K562 (cell line): ENCODE results near the gene DPY19L1. TPM values are rescaled to one million over a fixed set of nuclear protein-coding genes. Genes with fewer than 3 reads are reported as not detected.

Source experiments
- ATAC-seq: fragments of 200-7000 bp; cut with Tn5 transposase; 3 replicates; pipeline ENCODE4 v1.9.1; 2020; ENCODE audit warnings: moderate library complexity
- Bru-seq: library from RNA; stranded (reverse); fragments of 400-500 nt; gene quantifications from one replicate; lab custom pipeline; 2021; lab: Mats Ljungman, UMichigan
- BruChase-seq, 2 experiments: library from RNA; stranded (reverse); fragments of 400-500 nt; gene quantifications; one replicate each; lab custom pipeline; 2021; lab: Mats Ljungman, UMichigan
- BruUV-seq: library from RNA; stranded (reverse); fragments of 400-500 nt; replicated peaks from 2 replicates; lab custom pipeline; 2021; lab: Mats Ljungman, UMichigan
- CTCF ChIA-PET: fragments of 300-600 bp; formaldehyde crosslinking; extraction: SDS; loops from one replicate; lab custom pipeline; 2021; ENCODE audit warnings: low intra/inter-chr PET ratio; lab: Yijun Ruan, JAX
- POLR2A ChIA-PET: fragments of 300-600, 350-650 bp; sonication (Branson Sonifier 250); formaldehyde crosslinking; extraction: SDS; loops from one replicate; lab custom pipeline; 2021; ENCODE audit warnings: antibody characterized with exemption, inconsistent platforms; lab: Yijun Ruan, JAX
- DNase-seq, 4 experiments: peaks; one replicate each; pipeline versions ENCODE4 v3.0.0 to v3.0.0-alpha.2; 2011 to 2018; ENCODE audit warnings: low spot score in 3 of 4, mixed read lengths in 3 of 4; ENCODE audit errors: extremely low read depth in 1 of 4
- FAIRE-seq: peaks from 2 replicates; lab custom pipeline; 2011; peaks lifted over from hg19 to GRCh38; lab: Jason Lieb, UNC
- H2AFZ ChIP-seq: 2 replicates; pipeline ENCODE4 v1.6.0; 2011; ENCODE audit warnings: low read depth, low read length, control low read depth, inconsistent platforms
- H3K27ac ChIP-seq: fragments of 200-600 bp; 3 replicates; pipeline ENCODE4 v1.8.0; 2011; ENCODE audit warnings: low read depth, mild to moderate bottlenecking, control low read depth, inconsistent platforms, low read length, moderate library complexity, mixed read lengths; ENCODE audit errors: extremely low read depth
- H3K27me3 ChIP-seq, 2 experiments: fragments of 300-600 bp in 1 of 2; 2 replicates in 1 of 2; 3 replicates in 1 of 2; pipeline versions ENCODE4 v1.6.0 to v1.8.0; 2011; ENCODE audit warnings: inconsistent platforms in 2 of 2, low read length in 2 of 2, mild to moderate bottlenecking in 1 of 2, mixed read lengths in 1 of 2, moderate library complexity in 1 of 2; ENCODE audit not compliant: control insufficient read depth in 2 of 2, insufficient read depth in 2 of 2
- H3K36me3 ChIP-seq: fragments of 300-600 bp; 3 replicates; pipeline ENCODE4 v1.8.0; 2011; ENCODE audit warnings: mild to moderate bottlenecking, low read length, inconsistent platforms; ENCODE audit not compliant: control insufficient read depth, insufficient read depth
- H3K4me1 ChIP-seq, 2 experiments: fragments of 200-600 bp in 1 of 2; replicated peaks in 1 of 2; 2 replicates in 1 of 2; 3 replicates in 1 of 2; pipeline versions ENCODE4 v1.5.1 to v1.8.0; 2011; ENCODE audit warnings: inconsistent platforms in 2 of 2, low read length in 2 of 2, mild to moderate bottlenecking in 1 of 2, mixed read lengths in 1 of 2, moderate library complexity in 1 of 2; ENCODE audit not compliant: control insufficient read depth in 2 of 2, insufficient read depth in 2 of 2
- H3K4me2 ChIP-seq: 2 replicates; pipeline ENCODE4 v1.6.1; 2011; ENCODE audit warnings: low read length, control low read depth, inconsistent platforms, mixed read lengths; ENCODE audit not compliant: insufficient read depth
- H3K4me3 ChIP-seq: fragments of 200-600 bp; sonication (generic), shearing (Covaris generic); 2 replicates; pipeline ENCODE4 v1.5.1; 2016; ENCODE audit warnings: control low read depth, inconsistent platforms
- H3K79me2 ChIP-seq: fragments of 200-600 bp; 3 replicates; pipeline ENCODE4 v1.8.0; 2011; ENCODE audit warnings: low read length, inconsistent platforms; ENCODE audit not compliant: control insufficient read depth, insufficient read depth
- H3K9ac ChIP-seq, 2 experiments: 2 replicates each; pipeline versions ENCODE4 v1.6.0 to v1.6.1; 2011; ENCODE audit warnings: low read depth in 2 of 2, low read length in 2 of 2, control low read depth in 1 of 2, inconsistent platforms in 1 of 2, mild to moderate bottlenecking in 1 of 2, mixed read lengths in 1 of 2; ENCODE audit not compliant: insufficient read depth in 1 of 2
- H3K9me1 ChIP-seq: one replicate; pipeline ENCODE4 v1.6.0; 2011; ENCODE audit warnings: inconsistent platforms, mild to moderate bottlenecking, low read length, moderate library complexity; ENCODE audit not compliant: control insufficient read depth, insufficient read depth
- H3K9me3 ChIP-seq: replicated peaks from 2 replicates; pipeline ENCODE4 v1.5.1; 2011; ENCODE audit warnings: low read depth, low read length, inconsistent platforms; ENCODE audit not compliant: control insufficient read depth, insufficient read depth
- H4K20me1 ChIP-seq: replicated peaks from 2 replicates; pipeline ENCODE4 v1.6.1; 2011; ENCODE audit warnings: low read length, inconsistent platforms, mixed read lengths; ENCODE audit not compliant: control insufficient read depth, insufficient read depth
- CHD1 ChIP-seq: fragments of 200-600 bp; sonication (generic); IDR thresholded peaks from one replicate; pipeline ENCODE4 v1.6.1; 2012; ENCODE audit warnings: mild to moderate bottlenecking, moderate library complexity, low read length, inconsistent platforms
- HNRNPL ChIP-seq: fragments of 200-400 bp; formaldehyde crosslinking; IDR thresholded peaks from 2 replicates; pipeline ENCODE4 v1.6.1; 2017; ENCODE audit warnings: low read depth, mild to moderate bottlenecking, low read length
- KDM5B ChIP-seq: fragments of 200-600 bp; sonication (generic); IDR thresholded peaks from 2 replicates; pipeline ENCODE4 v1.6.1; 2012; ENCODE audit warnings: low read depth, mild to moderate bottlenecking, moderate library complexity, low read length, control low read depth, inconsistent platforms; ENCODE audit not compliant: insufficient replicate concordance
- RUNX1 ChIP-seq: sonication (generic); IDR thresholded peaks from 2 replicates; pipeline ENCODE4 v1.6.1; 2016; ENCODE audit warnings: antibody characterized with exemption, low read depth
- TAF1 ChIP-seq: IDR thresholded peaks from 2 replicates; pipeline ENCODE4 v1.6.1; 2011; ENCODE audit warnings: mild to moderate bottlenecking, low read length, moderate library complexity; ENCODE audit not compliant: insufficient read depth, control insufficient read depth, severe bottlenecking; ENCODE audit errors: extremely low read depth
- ZFX ChIP-seq: sonication (generic); formaldehyde crosslinking; IDR thresholded peaks from 2 replicates; pipeline ENCODE4 v1.8.0; 2022; ENCODE audit warnings: mild to moderate bottlenecking, missing genetic modification reagents, moderate library complexity
- ZNF766 ChIP-seq: fragments of 200-800 bp; sonication (Bioruptor generic); conservative IDR thresholded peaks from 2 replicates; pipeline ENCODE4 v1.6.1; 2016; ENCODE audit warnings: missing genetic modification characterization, missing compliant biosample characterization
- WGBS: fragments of 100-300 bp; shearing (Covaris generic); methylation state at CpG from one replicate; pipeline ENCODE4 v1.1.6; 2016; ENCODE audit warnings: low coverage, mixed read lengths; ENCODE audit not compliant: insufficient coverage; ENCODE audit errors: missing lambda C conversion rate; 5-methylcytosine and 5-hydroxymethylcytosine counted together
- in situ Hi-C: fragments of 300-500 bp; cut with MboI; formaldehyde crosslinking; loops from 4 replicates; pipeline ENCODE4 v1.15.0; 2018; ENCODE audit warnings: inconsistent platforms, mixed read lengths
- intact Hi-C: fragments of 100-400 bp; cut with micrococcal nuclease; formaldehyde crosslinking; loops from 2 replicates; pipeline ENCODE4 v1.14.2; 2022
- long read RNA-seq, 3 experiments: library from polyadenylated mRNA in 2 of 3; library from RNA in 1 of 3; unstranded in 2 of 3; stranded (forward) in 1 of 3; transcript quantifications; one replicate each; pipeline ENCODE4 v2.0.0, GENCODE V29; 2019 to 2022
- polyA minus RNA-seq, 3 experiments: library from RNA; depleted of rRNA, polyadenylated mRNA; stranded (reverse); fragments of >200 nt; gene quantifications; 2 replicates each; pipeline ENCODE4 v1.2.3, GENCODE V29; 2011
- polyA plus RNA-seq, 8 experiments: library from polyadenylated mRNA; depleted of rRNA in 4 of 8; stranded (reverse) in 5 of 8; unstranded in 3 of 8; fragments of >200 nt; fragmentation: Nextera tagmentation in 2 of 8; fragmentation: Illumina TruSeq in 1 of 8; extraction: Ambion mirVana in 2 of 8; extraction: Trizol in 1 of 8; gene quantifications; 2 replicates each; pipeline versions ENCODE4 v1.2.1 to v1.2.3, GENCODE V29; 2011 to 2014; ENCODE audit warnings: inconsistent platforms in 1 of 8, missing spikeins in 1 of 8
- total RNA-seq, 7 experiments: library from RNA; depleted of rRNA in 6 of 7; stranded (reverse); fragments of >200 nt in 6 of 7; fragmentation: Illumina TruSeq in 2 of 7; extraction: Trizol in 2 of 7; gene quantifications; 2 replicates each; pipeline versions ENCODE4 v1.2.1 to v1.2.3, GENCODE V29; 2011 to 2021; ENCODE audit warnings: low replicate concordance in 1 of 7
- TF ChIP-seq, protein P1 (sequence below): fragments of 250-450 bp; sonication (Bioruptor Pico); IDR thresholded peaks from 2 replicates; pipeline ENCODE4 v1.4.0; 2020
- TF ChIP-seq, protein P2 (sequence below): fragments of 450-650 bp; IDR thresholded peaks from 2 replicates; pipeline ENCODE4 v1.6.1; 2018; ENCODE audit warnings: mild to moderate bottlenecking, low read depth; ENCODE audit not compliant: partially characterized antibody

The DPY19L1 gene
- 47.4 and 103 TPM in 2 replicates for total RNA-seq (2011; cell fraction: chromatin; rRNA removed; ENCODE audit: low replicate concordance)
- total RNA-seq (2011; cell fraction: nucleolus; rRNA removed) = 19.6 and 21.2 TPM in 2 replicates
- 55.1 and 66.5 TPM in 2 replicates for total RNA-seq (2011; cell fraction: nucleoplasm; rRNA removed)
- 14.4 and 15.5 TPM in 2 replicates for total RNA-seq (2014; rRNA removed)
- total RNA-seq (2014; rRNA removed; fragmentation: Illumina TruSeq; extraction: Trizol) = 27.3 and 28.6 TPM in 2 replicates
- total RNA-seq (2015; rRNA removed; fragmentation: Illumina TruSeq; extraction: Trizol) = 20.0 and 22.2 TPM in 2 replicates
- total RNA-seq (2021) = 22.9 and 27.3 TPM in 2 replicates
- 23.4 and 34.3 TPM in 2 replicates for polyA plus RNA-seq (2011; rRNA removed)
- polyA plus RNA-seq (2011; cell fraction: cytosol; rRNA removed) = 10.5 and 18.8 TPM in 2 replicates
- polyA plus RNA-seq (2011; cell fraction: nucleus; rRNA removed) = 9.6 and 13.1 TPM in 2 replicates
- 15.1 and 19.7 TPM in 2 replicates for polyA plus RNA-seq (2012)
- polyA plus RNA-seq (2014; fragmentation: Illumina TruSeq; extraction: Trizol) = 17.1 and 22.1 TPM in 2 replicates
- 1 to 10 TPM; 4.0 to 4.9 TPM for polyA plus RNA-seq (2014; fragmentation: Nextera tagmentation; extraction: Ambion mirVana)
- polyA plus RNA-seq (2014; rRNA removed) = 14.7 and 16.9 TPM in 2 replicates
- 48.9 and 53.5 TPM in 2 replicates for polyA minus RNA-seq (2011; rRNA and poly(A)+ RNA removed)
- polyA minus RNA-seq (2011; cell fraction: cytosol; rRNA and poly(A)+ RNA removed) = 16.8 and 21.0 TPM in 2 replicates
- polyA minus RNA-seq (2011; cell fraction: nucleus; rRNA and poly(A)+ RNA removed) = 17.4 and 20.5 TPM in 2 replicates
- percentile 75 among the genes with signal in this experiment for Bru-seq, nascent RNA
- percentile 79 among the genes with signal in this experiment for BruChase-seq, experiment 1, labeled RNA remaining after a 2-hour chase
- percentile 79 among the genes with signal in this experiment for BruChase-seq, experiment 2, labeled RNA remaining after a 6-hour chase
- long read RNA-seq, experiment 1, full-length matches to known transcripts = 31 of 64 reads
- long read RNA-seq, experiment 1, partial matches to known transcripts = 9 of 64 reads
- long read RNA-seq, experiment 1, other reads (novel, unspliced or antisense) = 24 of 64 reads
- long read RNA-seq, experiment 2, partial matches to known transcripts = 5 of 33 reads
- long read RNA-seq, experiment 2, other reads (novel, unspliced or antisense) = 28 of 33 reads
- long read RNA-seq, experiment 3, partial matches to known transcripts = 0 of 1 reads
- long read RNA-seq, experiment 3, other reads (novel, unspliced or antisense) = 1 of 1 reads

DNA sequence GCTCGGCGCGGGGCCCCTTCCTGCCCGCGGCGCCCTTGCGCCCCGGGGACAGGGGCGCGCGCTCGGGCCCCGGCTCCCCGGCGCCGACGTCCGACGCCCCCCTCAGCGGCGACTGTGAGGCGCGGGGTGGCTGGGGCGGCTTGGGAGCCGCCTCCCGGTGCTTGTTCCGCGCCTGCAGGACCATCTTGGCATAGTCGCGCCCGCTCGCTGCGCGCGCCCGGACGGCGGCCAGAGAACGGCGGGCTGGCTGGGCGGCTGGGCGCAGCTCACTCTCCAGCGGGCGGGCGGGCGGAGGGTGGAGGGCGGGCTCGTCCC, at the start of gene DPY19L1:
DPY19L1 (minus strand) TSS at position 275 of the 315 bp plus-strand sequence; CDS start at position 184, 91 bp downstream.
- Histone ChIP-seq H3K4me3 (peak within 1 kb of the TSS; percentile 84), H3K9me1 (no peaks in the 10 kb centered on the region), H3K4me1 (peaks cover 10 to 14% of the 10 kb centered on the region in 2 experiments), H3K9me3 (no peaks in the 10 kb centered on the region), H4K20me1 (no peaks in the 10 kb centered on the region), H2AFZ (peak within 1 kb of the TSS; percentile 96), H3K4me2 (peak within 1 kb of the TSS; percentile 85), H3K27me3 (no peaks in the 10 kb centered on the region), H3K36me3 (no peaks in the 10 kb centered on the region), H3K79me2 (peaks cover 47% of the 10 kb centered on the region), H3K9ac (peak within 1 kb of the TSS; percentile 71 to 95), H3K27ac (peak within 1 kb of the TSS; percentile 61)
- no CpG with 5 or more reads among the region's 48 CpGs for WGBS
- intact Hi-C loops (loop anchor here (2.0 to 10.0 kb wide), 5 partner anchors 35 to 362 kb away; no protein-coding TSS in a partner anchor), in situ Hi-C loops (no loop called here)
- BruUV-seq = no TSS peak
- ATAC-seq (no peak), DNase-seq (no peak), FAIRE-seq (no peak)
- ChIA-PET CTCF (interaction anchor here (2.8 kb wide), 1 partner anchor 214 kb away, joined by 8 read pairs; no protein-coding TSS in a partner anchor), POLR2A (interaction anchor here (0.6 kb wide), 1 partner anchor 467 kb away, joined by 4 read pairs; no protein-coding TSS in a partner anchor)
- TF ChIP-seq RUNX1 = no peak
- peak; percentile 2 for TF ChIP-seq CHD1
- TF ChIP-seq HNRNPL = 0 out of 2 replicates have a peak, but pooled peaks have one; percentile 32
- TF ChIP-seq, protein P1, sequence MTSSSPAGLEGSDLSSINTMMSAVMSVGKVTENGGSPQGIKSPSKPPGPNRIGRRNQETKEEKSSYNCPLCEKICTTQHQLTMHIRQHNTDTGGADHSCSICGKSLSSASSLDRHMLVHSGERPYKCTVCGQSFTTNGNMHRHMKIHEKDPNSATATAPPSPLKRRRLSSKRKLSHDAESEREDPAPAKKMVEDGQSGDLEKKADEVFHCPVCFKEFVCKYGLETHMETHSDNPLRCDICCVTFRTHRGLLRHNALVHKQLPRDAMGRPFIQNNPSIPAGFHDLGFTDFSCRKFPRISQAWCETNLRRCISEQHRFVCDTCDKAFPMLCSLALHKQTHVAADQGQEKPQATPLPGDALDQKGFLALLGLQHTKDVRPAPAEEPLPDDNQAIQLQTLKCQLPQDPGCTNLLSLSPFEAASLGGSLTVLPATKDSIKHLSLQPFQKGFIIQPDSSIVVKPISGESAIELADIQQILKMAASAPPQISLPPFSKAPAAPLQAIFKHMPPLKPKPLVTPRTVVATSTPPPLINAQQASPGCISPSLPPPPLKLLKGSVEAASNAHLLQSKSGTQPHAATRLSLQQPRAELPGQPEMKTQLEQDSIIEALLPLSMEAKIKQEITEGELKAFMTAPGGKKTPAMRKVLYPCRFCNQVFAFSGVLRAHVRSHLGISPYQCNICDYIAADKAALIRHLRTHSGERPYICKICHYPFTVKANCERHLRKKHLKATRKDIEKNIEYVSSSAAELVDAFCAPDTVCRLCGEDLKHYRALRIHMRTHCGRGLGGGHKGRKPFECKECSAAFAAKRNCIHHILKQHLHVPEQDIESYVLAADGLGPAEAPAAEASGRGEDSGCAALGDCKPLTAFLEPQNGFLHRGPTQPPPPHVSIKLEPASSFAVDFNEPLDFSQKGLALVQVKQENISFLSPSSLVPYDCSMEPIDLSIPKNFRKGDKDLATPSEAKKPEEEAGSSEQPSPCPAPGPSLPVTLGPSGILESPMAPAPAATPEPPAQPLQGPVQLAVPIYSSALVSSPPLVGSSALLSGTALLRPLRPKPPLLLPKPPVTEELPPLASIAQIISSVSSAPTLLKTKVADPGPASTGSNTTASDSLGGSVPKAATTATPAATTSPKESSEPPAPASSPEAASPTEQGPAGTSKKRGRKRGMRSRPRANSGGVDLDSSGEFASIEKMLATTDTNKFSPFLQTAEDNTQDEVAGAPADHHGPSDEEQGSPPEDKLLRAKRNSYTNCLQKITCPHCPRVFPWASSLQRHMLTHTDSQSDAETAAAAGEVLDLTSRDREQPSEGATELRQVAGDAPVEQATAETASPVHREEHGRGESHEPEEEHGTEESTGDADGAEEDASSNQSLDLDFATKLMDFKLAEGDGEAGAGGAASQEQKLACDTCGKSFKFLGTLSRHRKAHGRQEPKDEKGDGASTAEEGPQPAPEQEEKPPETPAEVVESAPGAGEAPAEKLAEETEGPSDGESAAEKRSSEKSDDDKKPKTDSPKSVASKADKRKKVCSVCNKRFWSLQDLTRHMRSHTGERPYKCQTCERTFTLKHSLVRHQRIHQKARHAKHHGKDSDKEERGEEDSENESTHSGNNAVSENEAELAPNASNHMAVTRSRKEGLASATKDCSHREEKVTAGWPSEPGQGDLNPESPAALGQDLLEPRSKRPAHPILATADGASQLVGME (CRISPR knock-in tag) = no peak
- 0 out of 2 replicates have a peak, but pooled peaks have one; percentile 23 for TF ChIP-seq ZNF766 (CRISPR knock-in tag)
- peak; percentile 48 for TF ChIP-seq KDM5B
- TF ChIP-seq TAF1 = peak; percentile 30
- TF ChIP-seq, protein P2, sequence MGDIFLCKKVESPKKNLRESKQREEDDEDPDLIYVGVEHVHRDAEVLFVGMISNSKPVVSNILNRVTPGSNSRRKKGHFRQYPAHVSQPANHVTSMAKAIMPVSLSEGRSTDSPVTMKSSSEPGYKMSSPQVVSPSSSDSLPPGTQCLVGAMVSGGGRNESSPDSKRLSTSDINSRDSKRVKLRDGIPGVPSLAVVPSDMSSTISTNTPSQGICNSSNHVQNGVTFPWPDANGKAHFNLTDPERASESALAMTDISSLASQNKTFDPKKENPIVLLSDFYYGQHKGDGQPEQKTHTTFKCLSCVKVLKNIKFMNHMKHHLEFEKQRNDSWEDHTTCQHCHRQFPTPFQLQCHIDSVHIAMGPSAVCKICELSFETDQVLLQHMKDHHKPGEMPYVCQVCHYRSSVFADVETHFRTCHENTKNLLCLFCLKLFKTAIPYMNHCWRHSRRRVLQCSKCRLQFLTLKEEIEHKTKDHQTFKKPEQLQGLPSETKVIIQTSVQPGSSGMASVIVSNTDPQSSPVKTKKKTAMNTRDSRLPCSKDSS = no peak
- TF ChIP-seq ZFX = peak; percentile 7; the same call in 1 of the 2 replicates
